Psoas muscle (tissue), 8 donors: Measurements from ENCODE around the gene THPO. TPM values are rescaled to one million over a fixed set of nuclear protein-coding genes. Genes with fewer than 3 reads are reported as not detected.
"Not testable (repeated sequence)": the region's sequence is repeated elsewhere in the genome, so short reads cannot be mapped to it uniquely, and the experiment has no call there.

ENCODE experiments used
- ATAC-seq, 4 donors: fragments of 200-7000 bp; cut with Tn5 transposase; one replicate each; pipeline ENCODE4 v1.9.1; 2020; ENCODE audit warnings: moderate library complexity in 3 of 4, mild to moderate bottlenecking in 2 of 4
- DNase-seq, 2 donors: peaks; one replicate each; pipeline ENCODE4 v3.0.0-alpha.2; 2020
- H3K27ac ChIP-seq: fragments of 200-600 bp; one replicate; pipeline ENCODE4 v1.8.0; 2022
- H3K27me3 ChIP-seq, 3 donors: fragments of 200-600 bp in 1 of 3; one replicate each; pipeline versions ENCODE4 v1.6.1 to v1.8.0; 2013 to 2022; ENCODE audit warnings: low read length in 2 of 3, mild to moderate bottlenecking in 2 of 3, moderate library complexity in 1 of 3; ENCODE audit not compliant: insufficient read depth in 3 of 3
- H3K36me3 ChIP-seq, 2 donors: fragments of 200-600 bp in 1 of 2; one replicate each; pipeline versions ENCODE4 v1.6.1 to v1.8.0; 2013 to 2022; ENCODE audit warnings: low read depth in 1 of 2, mild to moderate bottlenecking in 1 of 2, moderate library complexity in 1 of 2; ENCODE audit not compliant: insufficient read depth in 1 of 2
- H3K4me1 ChIP-seq: fragments of 200-600 bp; one replicate; pipeline ENCODE4 v1.8.0; 2022
- H3K4me3 ChIP-seq: fragments of 200-600 bp; one replicate; pipeline ENCODE4 v1.8.0; 2022; ENCODE audit warnings: mild to moderate bottlenecking
- H3K9me3 ChIP-seq: fragments of 200-600 bp; one replicate; pipeline ENCODE4 v1.8.0; 2022
- WGBS, 3 donors: extraction: QIAGEN DNeasy Blood & Tissue Kit; methylation state at CpG; one replicate each; pipeline versions ENCODE4 v1.1.6 to v1.1.7; 2013; 5-methylcytosine and 5-hydroxymethylcytosine counted together
- intact Hi-C, 2 donors: fragments of 100-400 bp; cut with DNase I; formaldehyde crosslinking; loops; one replicate each; pipeline versions ENCODE4 v1.11.0 to v1.14.2; 2022
- polyA plus RNA-seq, 3 donors: library from polyadenylated mRNA; stranded (reverse); fragments of 200-250 nt; gene quantifications; one replicate each; pipeline ENCODE4 v1.2.3, GENCODE V29; 2013
- total RNA-seq, 4 donors: library from RNA; stranded (reverse); fragmentation: NEBNext Ultra II Directional in 2 of 4; extraction: Animal tissue kit (Norgen Biotek cat#: 25700) in 2 of 4; gene quantifications; one replicate each; pipeline versions ENCODE4 v1.2.1 to v1.2.4, GENCODE V29; 2021 to 2023
- TF ChIP-seq, protein P1 (sequence below): fragments of 200-600 bp; IDR thresholded peaks from one replicate; pipeline ENCODE4 v1.8.0; 2022; ENCODE audit warnings: antibody characterized with exemption
- donor health status: healthy with polysubstance abuse.
- donor health status: DM: no; HTN: no; CAD: no; lungs with moderate emphysema.
- donor health status: Bipolar disorder and iron deficiency.
- donor health status: healthy.
- donor health status: DM: yes; HTN: yes; CAD: no.
- donor health status: DM: no; HTN: no; CAD: no.
- donor health status: DM: no; HTN: no; CAD: no.
- donor health status: DM: yes; HTN: yes; CAD: no.

Gene THPO
- total and polyA plus RNA-seq, 7 donors: 0.49 to 3.0 (median 0.92) TPM

DNA sequence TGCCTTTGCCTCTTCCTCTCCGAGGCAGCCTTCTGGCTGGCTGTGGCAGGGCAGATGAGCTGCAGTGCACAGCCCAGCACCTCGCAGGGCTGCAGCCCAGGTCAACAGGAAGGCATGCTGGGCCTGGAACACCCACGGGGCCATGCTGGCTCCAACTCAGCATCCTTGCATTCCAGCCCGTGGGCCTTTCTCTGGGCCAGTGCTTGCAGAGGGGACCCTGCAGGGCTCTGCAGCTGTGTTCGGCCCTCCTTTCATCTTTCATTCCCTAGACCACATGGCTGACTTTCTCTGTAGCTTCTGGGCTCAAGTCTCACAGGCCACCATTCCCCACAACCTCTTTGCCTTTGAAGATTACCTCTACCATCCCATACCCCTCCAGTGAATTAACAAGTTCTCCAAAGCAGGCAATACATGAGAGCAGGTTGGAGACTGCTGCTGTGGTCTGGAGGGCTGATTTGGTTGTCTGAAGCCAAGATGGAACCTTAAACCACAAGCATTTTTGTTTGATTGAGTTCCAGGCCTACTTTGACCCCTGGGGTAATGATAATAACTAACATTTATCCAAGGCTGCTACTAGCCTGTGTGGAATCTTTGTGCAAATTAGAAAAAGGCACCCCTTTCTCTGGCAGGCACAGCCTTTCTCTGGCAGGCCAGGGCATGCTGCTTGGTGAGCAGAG is 34.7 kb downstream of the THPO start:
- TF ChIP-seq, protein P1, sequence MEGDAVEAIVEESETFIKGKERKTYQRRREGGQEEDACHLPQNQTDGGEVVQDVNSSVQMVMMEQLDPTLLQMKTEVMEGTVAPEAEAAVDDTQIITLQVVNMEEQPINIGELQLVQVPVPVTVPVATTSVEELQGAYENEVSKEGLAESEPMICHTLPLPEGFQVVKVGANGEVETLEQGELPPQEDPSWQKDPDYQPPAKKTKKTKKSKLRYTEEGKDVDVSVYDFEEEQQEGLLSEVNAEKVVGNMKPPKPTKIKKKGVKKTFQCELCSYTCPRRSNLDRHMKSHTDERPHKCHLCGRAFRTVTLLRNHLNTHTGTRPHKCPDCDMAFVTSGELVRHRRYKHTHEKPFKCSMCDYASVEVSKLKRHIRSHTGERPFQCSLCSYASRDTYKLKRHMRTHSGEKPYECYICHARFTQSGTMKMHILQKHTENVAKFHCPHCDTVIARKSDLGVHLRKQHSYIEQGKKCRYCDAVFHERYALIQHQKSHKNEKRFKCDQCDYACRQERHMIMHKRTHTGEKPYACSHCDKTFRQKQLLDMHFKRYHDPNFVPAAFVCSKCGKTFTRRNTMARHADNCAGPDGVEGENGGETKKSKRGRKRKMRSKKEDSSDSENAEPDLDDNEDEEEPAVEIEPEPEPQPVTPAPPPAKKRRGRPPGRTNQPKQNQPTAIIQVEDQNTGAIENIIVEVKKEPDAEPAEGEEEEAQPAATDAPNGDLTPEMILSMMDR: no peak
- ATAC-seq: no peak
- WGBS, 3 donors: 51 to 56% (median 55%) methylated on average over 5 of the region's 5 CpGs
- no peak overlapping the region for H3K4me3 ChIP-seq
- H3K4me1 ChIP-seq: peaks cover 28% of the 10 kb centered on the region
- no peaks in the 10 kb centered on the region for H3K9me3 ChIP-seq
- intact Hi-C loops: loop anchor here in 1 of 2 donors (5.0 kb wide), 1 partner anchor 41 kb away; no protein-coding TSS in a partner anchor
- no peak for DNase-seq
- no peaks in the 10 kb centered on the region for H3K27me3 ChIP-seq
- peaks cover 2 to 33% of the 10 kb centered on the region in 2 donors for H3K36me3 ChIP-seq
- no peak overlapping the region for H3K27ac ChIP-seq

GRCh38 chr3:184341925-184342324 is 36.1 kb downstream of the THPO start:
- intact Hi-C loops: loop anchor here in 1 of 2 donors (5.0 kb wide), 1 partner anchor 40 kb away; no protein-coding TSS in a partner anchor
- Histone ChIP-seq H3K9me3 (no peaks in the 10 kb centered on the region), H3K4me1 (peaks cover 42% of the 10 kb centered on the region), H3K27me3 (no peaks in the 10 kb centered on the region), H3K36me3 (peaks cover 2 to 33% of the 10 kb centered on the region in 2 donors), H3K4me3 (no peak overlapping the region), H3K27ac (no peak overlapping the region)
- TF ChIP-seq, protein P1: no peak
- DNase-seq (peak in 1 of 2 donors; percentile 30), ATAC-seq (no peak)
- 89 to 94% (median 92%) methylated on average over 7 of the region's 7 CpGs for WGBS, 3 donors

- H3K27me3 ChIP-seq, ATAC-seq, H3K27ac ChIP-seq, H3K9me3 ChIP-seq, H3K4me3 ChIP-seq: not testable (repeated sequence)
- Histone ChIP-seq H3K36me3 (peaks cover 2 to 37% of the 10 kb centered on the region in 2 donors), H3K4me1 (peaks cover 38% of the 10 kb centered on the region)
- 74 to 84% (median 81%) methylated on average over 19 of the region's 19 CpGs for WGBS, 3 donors
- intact Hi-C loops: loop anchor here in 1 of 2 donors (5.0 kb wide), 1 partner anchor 37 kb away; no protein-coding TSS in a partner anchor
- peak in 1 of 2 donors; percentile 33 for DNase-seq
Measured at GRCh38 chr3:184339451-184340135, 38.4 kb downstream of the THPO start.

DNA sequence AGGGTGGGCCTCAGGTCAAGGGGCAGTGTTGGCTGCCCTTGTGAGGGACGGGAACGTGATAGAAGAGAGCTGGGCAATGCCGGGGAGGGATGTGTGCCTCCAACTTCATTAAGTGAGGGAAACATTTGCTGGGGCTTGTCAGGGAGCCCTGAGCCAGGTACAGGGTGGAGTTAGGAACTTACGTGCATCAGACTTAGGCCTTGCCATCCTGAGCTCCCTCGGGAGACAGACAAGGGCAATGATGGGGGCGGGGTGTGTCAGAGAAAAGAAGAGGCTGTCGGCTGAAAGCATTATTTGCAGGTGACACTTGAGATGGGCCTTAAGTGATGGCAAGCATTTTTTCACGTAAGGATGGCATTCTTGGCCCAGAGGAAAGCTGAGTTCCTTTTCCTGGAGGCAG is 39.0 kb downstream of the THPO start:
- peak overlapping the region; percentile 79 for H3K4me3 ChIP-seq
- DNase-seq (no peak), ATAC-seq (no peak)
- intact Hi-C loops: no loop called here
- peaks cover 38% of the 10 kb centered on the region for H3K4me1 ChIP-seq
- TF ChIP-seq, protein P1: no peak
- no peaks in the 10 kb centered on the region for H3K9me3 ChIP-seq
- WGBS, 3 donors: 39 to 50% (median 50%) methylated on average over 8 of the region's 8 CpGs
- H3K36me3 ChIP-seq: peaks cover 2 to 37% of the 10 kb centered on the region in 2 donors
- H3K27me3 ChIP-seq: no peaks in the 10 kb centered on the region
- peak overlapping the region; percentile 90 for H3K27ac ChIP-seq

- H3K27ac ChIP-seq: peak overlapping the region; percentile 90
- intact Hi-C loops: no loop called here
- peaks cover 0 to 37% of the 10 kb centered on the region in 2 donors for H3K36me3 ChIP-seq
- H3K4me1 ChIP-seq: peaks cover 42% of the 10 kb centered on the region
- TF ChIP-seq, protein P1: no peak
- WGBS, 3 donors: 9 to 29% (median 22%) methylated on average over 26 to 37 of the region's 37 CpGs
- peak overlapping the region; percentile 79 for H3K4me3 ChIP-seq
- ATAC-seq: peak in 1 of 4 donors; percentile 4
- no peaks in the 10 kb centered on the region for H3K9me3 ChIP-seq
- H3K27me3 ChIP-seq: no peaks in the 10 kb centered on the region
- peak; percentile 85 to 88 for DNase-seq
Measured at GRCh38 chr3:184338511-184338945, 39.5 kb downstream of the THPO start.
